Vagina (tissue), 2 donors: ENCODE results near the gene RCSD1. TPM values are rescaled to one million over a fixed set of nuclear protein-coding genes. Genes with fewer than 3 reads are reported as not detected.

Source experiments
- DNase-seq, 2 donors: peaks; one replicate each; pipeline ENCODE4 v3.0.0-alpha.2; 2017; ENCODE audit errors: extremely low spot score in 2 of 2
- H3K27ac ChIP-seq: fragments of 200-600 bp; sonication (generic); one replicate; pipeline ENCODE4 v1.5.1; 2019
- H3K27me3 ChIP-seq: fragments of 200-600 bp; sonication (generic); one replicate; pipeline ENCODE4 v1.5.1; 2019
- H3K36me3 ChIP-seq, 2 donors: fragments of 200-600 bp; sonication (generic); one replicate each; pipeline ENCODE4 v1.5.1; 2017 to 2019
- H3K4me1 ChIP-seq: fragments of 200-600 bp; sonication (generic); one replicate; pipeline ENCODE4 v1.5.1; 2019
- H3K4me3 ChIP-seq, 2 donors: fragments of 200-600 bp; sonication (generic); 1 replicate in 1 of 2; 2 replicates in 1 of 2; pipeline ENCODE4 v1.5.1; 2016 to 2019
- H3K9me3 ChIP-seq: fragments of 200-600 bp; sonication (generic); one replicate; pipeline ENCODE4 v1.5.1; 2019
- CTCF ChIP-seq, 3 experiments: fragments of 450-650 bp in 2 of 3; fragments of 200-600 bp in 1 of 3; sonication (generic) in 1 of 3; IDR thresholded peaks; one replicate each; pipeline ENCODE4 v1.5.1; 2017 to 2019; ENCODE audit warnings: antibody characterized with exemption in 3 of 3, mild to moderate bottlenecking in 2 of 3, moderate library complexity in 2 of 3
- POLR2A ChIP-seq, 2 donors: fragments of 450-650 bp; IDR thresholded peaks; one replicate each; pipeline ENCODE4 v1.6.1; 2017; ENCODE audit warnings: antibody characterized with exemption in 2 of 2, mild to moderate bottlenecking in 2 of 2, moderate library complexity in 2 of 2
- POLR2AphosphoS5 ChIP-seq, 2 donors: sonication (generic); formaldehyde crosslinking; IDR thresholded peaks; one replicate each; pipeline ENCODE4 v1.9.0; 2017; ENCODE audit warnings: antibody characterized with exemption in 2 of 2, mild to moderate bottlenecking in 2 of 2, low read depth in 1 of 2; ENCODE audit not compliant: insufficient read depth in 1 of 2
- intact Hi-C: fragments of 100-400 bp; cut with DNase I; formaldehyde crosslinking; loops from one replicate; pipeline ENCODE4 v1.15.1; 2023
- total RNA-seq: library from RNA; depleted of rRNA; stranded (reverse); fragments of >200 nt; gene quantifications from one replicate; pipeline ENCODE4 v1.2.3, GENCODE V29; 2016

Gene RCSD1
- total RNA-seq, 1 donor from 2014 or later, result 11.5 TPM

GRCh38 chr1:167695756-167696561 lies 65.9 kb downstream of the RCSD1 start:
- Histone ChIP-seq H3K27ac (no peak overlapping the region), H3K4me3 (no peak overlapping the region), H3K4me1 (peaks cover 11% of the 10 kb centered on the region), H3K27me3 (no peaks in the 10 kb centered on the region), H3K36me3 (no peaks in the 10 kb centered on the region), H3K9me3 (no peaks in the 10 kb centered on the region)
- no peak for DNase-seq
- intact Hi-C loops, result no loop called here
- TF ChIP-seq CTCF (IDR thresholded peaks at IDR 0.05), result no peak
- no peak for TF ChIP-seq POLR2AphosphoS5 (IDR thresholded peaks at IDR 0.05; ENCODE audit: insufficient read depth in 1 of 2, low read depth in 1 of 2)
- TF ChIP-seq POLR2A (IDR thresholded peaks at IDR 0.05), result no peak

GRCh38 chr1:167697667-167698141 lies 67.7 kb downstream of the RCSD1 start:
- no peaks in the 10 kb centered on the region for H3K36me3 ChIP-seq
- no peak for DNase-seq
- H3K4me1 ChIP-seq, result peaks cover 11% of the 10 kb centered on the region
- TF ChIP-seq POLR2AphosphoS5 (IDR thresholded peaks at IDR 0.05; ENCODE audit: insufficient read depth in 1 of 2, low read depth in 1 of 2), result no peak
- no peak for TF ChIP-seq POLR2A (IDR thresholded peaks at IDR 0.05)
- no peak for TF ChIP-seq CTCF (IDR thresholded peaks at IDR 0.05)
- no peak overlapping the region for H3K4me3 ChIP-seq
- H3K27ac ChIP-seq, result no peak overlapping the region
- no peaks in the 10 kb centered on the region for H3K27me3 ChIP-seq
- intact Hi-C loops, result no loop called here
- H3K9me3 ChIP-seq, result no peaks in the 10 kb centered on the region

- no peak for TF ChIP-seq POLR2A (IDR thresholded peaks at IDR 0.05)
- TF ChIP-seq CTCF (IDR thresholded peaks at IDR 0.05), result no peak
- TF ChIP-seq POLR2AphosphoS5 (IDR thresholded peaks at IDR 0.05; ENCODE audit: insufficient read depth in 1 of 2, low read depth in 1 of 2), result no peak
- Histone ChIP-seq H3K27ac (no peak overlapping the region), H3K4me3 (no peak overlapping the region), H3K9me3 (no peaks in the 10 kb centered on the region), H3K36me3 (no peaks in the 10 kb centered on the region), H3K4me1 (peaks cover 11% of the 10 kb centered on the region), H3K27me3 (no peaks in the 10 kb centered on the region)
- intact Hi-C loops, result no loop called here
- no peak for DNase-seq
Observed at GRCh38 chr1:167698313-167698712, 68.3 kb downstream of the RCSD1 start.

- H3K36me3 ChIP-seq, result no peaks in the 10 kb centered on the region
- intact Hi-C loops, result no loop called here
- DNase-seq, result no peak
- TF ChIP-seq CTCF (IDR thresholded peaks at IDR 0.05) (no peak), POLR2AphosphoS5 (IDR thresholded peaks at IDR 0.05; ENCODE audit: insufficient read depth in 1 of 2, low read depth in 1 of 2) (no peak), POLR2A (IDR thresholded peaks at IDR 0.05) (no peak)
- H3K27me3 ChIP-seq, result no peaks in the 10 kb centered on the region
- H3K9me3 ChIP-seq, result no peaks in the 10 kb centered on the region
- H3K27ac ChIP-seq, result no peak overlapping the region
- no peak overlapping the region for H3K4me3 ChIP-seq
- H3K4me1 ChIP-seq, result peaks cover 11% of the 10 kb centered on the region
Observed at GRCh38 chr1:167701510-167701909, 71.5 kb downstream of the RCSD1 start.

GRCh38 chr1:167703557-167703956 lies 73.5 kb downstream of the RCSD1 start:
- Histone ChIP-seq H3K36me3 (no peaks in the 10 kb centered on the region), H3K27ac (no peak overlapping the region), H3K4me3 (no peak overlapping the region), H3K27me3 (no peaks in the 10 kb centered on the region), H3K4me1 (no peaks in the 10 kb centered on the region), H3K9me3 (no peaks in the 10 kb centered on the region)
- TF ChIP-seq POLR2A (IDR thresholded peaks at IDR 0.05), result no peak
- no peak for TF ChIP-seq POLR2AphosphoS5 (IDR thresholded peaks at IDR 0.05; ENCODE audit: insufficient read depth in 1 of 2, low read depth in 1 of 2)
- no peak for TF ChIP-seq CTCF (IDR thresholded peaks at IDR 0.05)
- intact Hi-C loops, result no loop called here
- DNase-seq, result no peak
